Panc1 (cell line): ENCODE measurements around the gene ACOT4. TPM values are rescaled to one million over a fixed set of nuclear protein-coding genes. Genes with fewer than 3 reads are reported as not detected.
"Not testable (repeated sequence)": the region's sequence is repeated elsewhere in the genome, so short reads cannot be mapped to it uniquely, and the experiment has no call there.

ENCODE experiments used
- ATAC-seq: fragments of 200-7000 bp; cut with Tn5 transposase; 2 replicates; pipeline ENCODE4 v1.9.1; 2020; ENCODE audit warnings: mild to moderate bottlenecking, moderate library complexity
- BruUV-seq: library from RNA; stranded (reverse); fragments of 400-500 nt; replicated peaks from 2 replicates; lab custom pipeline; 2021; lab: Mats Ljungman, UMichigan
- CTCF ChIA-PET: fragments of 300-600 bp; sonication (Branson Sonifier 250); formaldehyde crosslinking; loops from one replicate; lab custom pipeline; 2022; ENCODE audit warnings: antibody characterized with exemption; lab: Charles Lee
- POLR2A ChIA-PET: fragments of 300-600 bp; sonication (Branson Sonifier 250); formaldehyde crosslinking; loops from one replicate; lab custom pipeline; 2022; ENCODE audit warnings: antibody characterized with exemption; lab: Charles Lee
- DNase-seq: peaks from one replicate; pipeline ENCODE4 v3.0.0-alpha.2; 2010; ENCODE audit warnings: low read depth, low spot score
- H3K27ac ChIP-seq: 2 replicates; pipeline ENCODE4 v1.5.1; 2011; ENCODE audit warnings: mild to moderate bottlenecking, low read length, inconsistent platforms
- H3K27me3 ChIP-seq: fragments of 200-500 bp; sonication (Bioruptor generic); 2 replicates; pipeline ENCODE4 v1.6.0; 2014; ENCODE audit warnings: low read length, inconsistent platforms; ENCODE audit not compliant: control insufficient read depth, insufficient read depth
- H3K36me3 ChIP-seq: fragments of 200-500 bp; sonication (Bioruptor generic); 2 replicates; pipeline ENCODE4 v1.5.1; 2014; ENCODE audit warnings: inconsistent platforms, mild to moderate bottlenecking, low read length, moderate library complexity; ENCODE audit not compliant: control insufficient read depth, insufficient read depth
- H3K4me1 ChIP-seq: 2 replicates; pipeline ENCODE4 v1.5.1; 2011; ENCODE audit warnings: inconsistent platforms, mild to moderate bottlenecking, low read length, moderate library complexity; ENCODE audit not compliant: control insufficient read depth, insufficient read depth
- H3K4me3 ChIP-seq, 2 experiments: 2 replicates each; pipeline ENCODE4 v1.5.1; 2011 to 2012; ENCODE audit warnings: low read depth in 2 of 2, low read length in 2 of 2, mild to moderate bottlenecking in 2 of 2, inconsistent platforms in 1 of 2, moderate library complexity in 1 of 2
- H3K9me3 ChIP-seq: fragments of 200-500 bp; sonication (Bioruptor generic); 2 replicates; pipeline ENCODE4 v1.5.1; 2014; ENCODE audit warnings: low read depth, mild to moderate bottlenecking, inconsistent platforms, low read length, moderate library complexity; ENCODE audit not compliant: control insufficient read depth, insufficient read depth
- CTCF ChIP-seq: fragments of 450-650 bp; IDR thresholded peaks from 2 replicates; pipeline ENCODE4 v1.5.1; 2017; ENCODE audit warnings: mild to moderate bottlenecking
- POLR2AphosphoS5 ChIP-seq: IDR thresholded peaks from 2 replicates; pipeline ENCODE4 v1.6.1; 2012; ENCODE audit warnings: mild to moderate bottlenecking, low read depth, low read length, moderate library complexity
- REST ChIP-seq, 2 experiments: IDR thresholded peaks; 2 replicates each; pipeline ENCODE4 v1.6.1; 2011 to 2012; ENCODE audit warnings: low read depth in 2 of 2, control low read depth in 1 of 2, low read length in 1 of 2, mild to moderate bottlenecking in 1 of 2, moderate library complexity in 1 of 2; ENCODE audit not compliant: insufficient read depth in 1 of 2
- SIN3A ChIP-seq: IDR thresholded peaks from 2 replicates; pipeline ENCODE4 v1.6.1; 2012; ENCODE audit warnings: low read depth, mild to moderate bottlenecking, low read length, moderate library complexity, borderline replicate concordance; ENCODE audit not compliant: insufficient read depth
- TCF7L2 ChIP-seq: IDR thresholded peaks from 2 replicates; pipeline ENCODE4 v1.6.1; 2011; ENCODE audit warnings: mild to moderate bottlenecking, low read depth, low read length, inconsistent platforms
- in situ Hi-C: cut with HindIII; loops from 2 replicates; pipeline ENCODE4 v1.10.0; 2016; ENCODE audit warnings: low sequenced_read_pairs, low pct_unique_long_range_greater_than_20kb
- intact Hi-C: fragments of 100-400 bp; cut with micrococcal nuclease; formaldehyde crosslinking; loops from one replicate; pipeline ENCODE4 v1.10.0; 2022; ENCODE audit not compliant: unreplicated experiment
- total RNA-seq: library from RNA; stranded (reverse); gene quantifications from one replicate; pipeline ENCODE4 v1.2.1, GENCODE V29; 2021; ENCODE audit not compliant: unreplicated experiment

Gene ACOT4
- total RNA-seq, 1 experiment from 2014 or later = 2.7 TPM

- Histone ChIP-seq H3K27ac (peak overlapping the region; percentile 88), H3K36me3 (no peaks in the 10 kb centered on the region), H3K4me3 (peak overlapping the region; percentile 54 to 67), H3K27me3 (no peaks in the 10 kb centered on the region), H3K4me1 (peaks cover 4% of the 10 kb centered on the region; the same call in 1 of the 2 replicates), H3K9me3 (no peaks in the 10 kb centered on the region)
- ChIA-PET POLR2A (interaction anchor here (0.5 to 0.7 kb wide), 3 partner anchors 37 to 571 kb away, joined by 3 to 7 read pairs (median 4); no protein-coding TSS in a partner anchor), CTCF (no interaction called here)
- no peak for TF ChIP-seq POLR2AphosphoS5
- no peak for TF ChIP-seq CTCF
- TF ChIP-seq SIN3A = no peak
- no peak for TF ChIP-seq TCF7L2
- TF ChIP-seq REST (IDR thresholded peaks at IDR 0.05; ENCODE audit: insufficient read depth in 1 of 2, low read depth in 2 of 2, low read length in 1 of 2) = no peak
- BruUV-seq = no TSS peak
- in situ Hi-C loops = no loop called here
- ATAC-seq (no peak), DNase-seq (no peak)
- intact Hi-C loops = no loop called here
Measured at GRCh38 chr14:73567951-73568885, 23.5 kb upstream of the ACOT4 start.

GRCh38 chr14:73568886-73569184 is 22.8 kb upstream of the ACOT4 start:
- H3K4me1 ChIP-seq, intact Hi-C loops, H3K9me3 ChIP-seq, H3K36me3 ChIP-seq, CTCF ChIA-PET, DNase-seq, H3K27me3 ChIP-seq, ATAC-seq, in situ Hi-C loops: not testable (repeated sequence)
- peak overlapping the region; percentile 88 for H3K27ac ChIP-seq
- TSS peak; percentile 93 for BruUV-seq
- POLR2A ChIA-PET = interaction anchor here (0.5 kb wide), 1 partner anchor 36 kb away, joined by 7 read pairs; no protein-coding TSS in a partner anchor
- peak overlapping the region; percentile 54 to 67 for H3K4me3 ChIP-seq
